Mesendoderm (in vitro differentiated cells): ENCODE data around the gene ADIPOR2.
A peak's percentile ranks its signal among the peaks of the same experiment; 100 is the strongest.

Experiments
- DNase-seq: peaks from one replicate; pipeline ENCODE4 v3.0.0; 2013
- H2AK5ac ChIP-seq: 2 replicates; pipeline ENCODE4 v1.6.1; 2013; ENCODE audit warnings: low read length, inconsistent platforms
- H2BK120ac ChIP-seq: 2 replicates; pipeline ENCODE4 v1.6.1; 2013; ENCODE audit warnings: low read depth, mild to moderate bottlenecking, low read length, moderate library complexity, mixed read lengths
- H2BK15ac ChIP-seq: replicated peaks from 2 replicates; pipeline ENCODE4 v1.6.1; 2013; ENCODE audit warnings: low read depth, mild to moderate bottlenecking, moderate library complexity
- H2BK5ac ChIP-seq: 2 replicates; pipeline ENCODE4 v1.6.1; 2013; ENCODE audit warnings: low read length, inconsistent platforms
- H3K18ac ChIP-seq: 2 replicates; pipeline ENCODE4 v1.6.1; 2013; ENCODE audit warnings: mild to moderate bottlenecking, low read length, mixed read lengths
- H3K23ac ChIP-seq: one replicate; pipeline ENCODE4 v1.6.1; 2013; ENCODE audit warnings: low read length
- H3K27ac ChIP-seq: 2 replicates; pipeline ENCODE4 v1.5.1; 2013; ENCODE audit warnings: low read depth, mild to moderate bottlenecking, inconsistent platforms, low read length, moderate library complexity
- H3K27me3 ChIP-seq: 2 replicates; pipeline ENCODE4 v1.6.1; 2013; ENCODE audit warnings: low read length, control low read depth, mild to moderate bottlenecking, inconsistent platforms; ENCODE audit not compliant: insufficient read depth, poor library complexity
- H3K36me3 ChIP-seq: 2 replicates; pipeline ENCODE4 v1.6.1; 2013; ENCODE audit warnings: low read length, inconsistent platforms; ENCODE audit not compliant: control insufficient read depth, insufficient read depth
- H3K4ac ChIP-seq: one replicate; pipeline ENCODE4 v1.6.1; 2013; ENCODE audit warnings: low read depth, mild to moderate bottlenecking, low read length, moderate library complexity
- H3K4me1 ChIP-seq: 2 replicates; pipeline ENCODE4 v1.6.1; 2013; ENCODE audit warnings: low read depth, low read length, inconsistent platforms; ENCODE audit not compliant: control insufficient read depth
- H3K4me2 ChIP-seq: 2 replicates; pipeline ENCODE4 v1.6.1; 2013; ENCODE audit warnings: low read length
- H3K4me3 ChIP-seq: 2 replicates; pipeline ENCODE4 v1.5.1; 2013; ENCODE audit warnings: mild to moderate bottlenecking, low read length
- H3K56ac ChIP-seq: one replicate; pipeline ENCODE4 v1.6.1; 2013; ENCODE audit warnings: low read length
- H3K79me1 ChIP-seq: 2 replicates; pipeline ENCODE4 v1.6.1; 2013; ENCODE audit warnings: low read length, inconsistent platforms
- H3K79me2 ChIP-seq: 2 replicates; pipeline ENCODE4 v1.6.1; 2013; ENCODE audit warnings: mild to moderate bottlenecking, low read length; ENCODE audit not compliant: control insufficient read depth, insufficient read depth
- H3K9ac ChIP-seq: 2 replicates; pipeline ENCODE4 v1.6.1; 2013; ENCODE audit warnings: low read length, inconsistent platforms
- H4K5ac ChIP-seq: one replicate; pipeline ENCODE4 v1.6.1; 2013; ENCODE audit warnings: low read length
- H4K8ac ChIP-seq: one replicate; pipeline ENCODE4 v1.6.1; 2013; ENCODE audit warnings: low read depth, mild to moderate bottlenecking, control low read depth, low read length, moderate library complexity
- WGBS: extraction: QIAGEN DNeasy Blood & Tissue Kit; methylation state at CpG from one replicate; pipeline ENCODE4 v1.1.7; 2013; ENCODE audit warnings: low lambda C conversion rate, missing lambda C conversion rate; ENCODE audit not compliant: insufficient coverage; ENCODE audit errors: extremely low coverage; 5-methylcytosine and 5-hydroxymethylcytosine counted together

The ADIPOR2 gene

GRCh38 chr12:1829306-1829900, 138.5 kb downstream of the ADIPOR2 start:
- Histone ChIP-seq H3K27ac (no peak overlapping the region), H2BK120ac (no peak overlapping the region), H3K4me3 (no peak overlapping the region), H3K56ac (no peak overlapping the region), H2BK5ac (no peak overlapping the region), H3K23ac (no peak overlapping the region), H3K79me1 (no peaks in the 10 kb centered on the region), H2AK5ac (no peak overlapping the region), H3K4me1 (peaks cover 1% of the 10 kb centered on the region), H3K27me3 (no peaks in the 10 kb centered on the region), H3K9ac (no peak overlapping the region), H2BK15ac (no peak overlapping the region), H3K79me2 (no peaks in the 10 kb centered on the region), H3K4ac (no peak overlapping the region), H4K5ac (no peak overlapping the region), H3K36me3 (no peaks in the 10 kb centered on the region), H3K18ac (no peak overlapping the region), H4K8ac (no peak overlapping the region), H3K4me2 (no peak overlapping the region)
- no peak for DNase-seq
- no CpG with 5 or more reads among the region's 11 CpGs for WGBS

- Histone ChIP-seq H2BK120ac (no peak overlapping the region), H3K56ac (no peak overlapping the region), H3K4me3 (no peak overlapping the region), H4K5ac (no peak overlapping the region), H2BK5ac (no peak overlapping the region), H4K8ac (no peak overlapping the region), H3K27me3 (no peaks in the 10 kb centered on the region), H2AK5ac (no peak overlapping the region), H3K4ac (no peak overlapping the region), H3K9ac (no peak overlapping the region), H3K27ac (no peak overlapping the region), H3K4me2 (no peak overlapping the region), H3K23ac (no peak overlapping the region), H3K4me1 (peaks cover 1% of the 10 kb centered on the region), H3K18ac (no peak overlapping the region), H3K36me3 (no peaks in the 10 kb centered on the region), H2BK15ac (no peak overlapping the region), H3K79me1 (no peaks in the 10 kb centered on the region), H3K79me2 (no peaks in the 10 kb centered on the region)
- no CpG with 5 or more reads among the region's 3 CpGs for WGBS
- DNase-seq = no peak
Measured at GRCh38 chr12:1830401-1830845, 139.6 kb downstream of the ADIPOR2 start.

GRCh38 chr12:1830981-1831963, 140.4 kb downstream of the ADIPOR2 start:
- Histone ChIP-seq H3K9ac (no peak overlapping the region), H3K4me2 (no peak overlapping the region), H3K79me2 (no peaks in the 10 kb centered on the region), H3K79me1 (no peaks in the 10 kb centered on the region), H3K56ac (no peak overlapping the region), H2BK15ac (no peak overlapping the region), H2BK120ac (no peak overlapping the region), H3K4me1 (peaks cover 1% of the 10 kb centered on the region), H3K27ac (no peak overlapping the region), H4K5ac (no peak overlapping the region), H3K27me3 (no peaks in the 10 kb centered on the region), H4K8ac (no peak overlapping the region), H2AK5ac (no peak overlapping the region), H2BK5ac (no peak overlapping the region), H3K18ac (no peak overlapping the region), H3K23ac (no peak overlapping the region), H3K36me3 (no peaks in the 10 kb centered on the region), H3K4ac (no peak overlapping the region), H3K4me3 (no peak overlapping the region)
- DNase-seq = peak; percentile 86
- no CpG with 5 or more reads among the region's 34 CpGs for whole genome bisulfite sequencing

- no CpG with 5 or more reads among the region's 17 CpGs for WGBS
- H3K9ac ChIP-seq = no peak overlapping the region
- no peak overlapping the region for H3K18ac ChIP-seq
- no peaks in the 10 kb centered on the region for H3K36me3 ChIP-seq
- no peak for DNase-seq
- H3K27ac ChIP-seq = no peak overlapping the region
- no peaks in the 10 kb centered on the region for H3K27me3 ChIP-seq
- H4K8ac ChIP-seq = no peak overlapping the region
- no peak overlapping the region for H2BK120ac ChIP-seq
- H2AK5ac ChIP-seq = no peak overlapping the region
- no peak overlapping the region for H3K4me2 ChIP-seq
- no peak overlapping the region for H2BK15ac ChIP-seq
- no peak overlapping the region for H3K23ac ChIP-seq
- peaks cover 1% of the 10 kb centered on the region for H3K4me1 ChIP-seq
- no peak overlapping the region for H4K5ac ChIP-seq
- no peak overlapping the region for H3K4me3 ChIP-seq
- H3K56ac ChIP-seq = no peak overlapping the region
- no peaks in the 10 kb centered on the region for H3K79me1 ChIP-seq
- no peaks in the 10 kb centered on the region for H3K79me2 ChIP-seq
- H2BK5ac ChIP-seq = no peak overlapping the region
- H3K4ac ChIP-seq = no peak overlapping the region
Measured at GRCh38 chr12:1832801-1833595, 142.1 kb downstream of the ADIPOR2 start.

- Histone ChIP-seq H3K27me3 (no peaks in the 10 kb centered on the region), H3K4me3 (no peak overlapping the region), H3K18ac (no peak overlapping the region), H3K4ac (no peak overlapping the region), H3K4me2 (no peak overlapping the region), H3K36me3 (no peaks in the 10 kb centered on the region), H3K79me1 (no peaks in the 10 kb centered on the region), H3K9ac (no peak overlapping the region), H2BK5ac (no peak overlapping the region), H2BK15ac (no peak overlapping the region), H3K4me1 (peaks cover 1% of the 10 kb centered on the region), H4K5ac (no peak overlapping the region), H3K23ac (no peak overlapping the region), H3K56ac (no peak overlapping the region), H2BK120ac (no peak overlapping the region), H4K8ac (no peak overlapping the region), H3K27ac (no peak overlapping the region), H2AK5ac (no peak overlapping the region), H3K79me2 (no peaks in the 10 kb centered on the region)
- DNase-seq = no peak
- WGBS = no CpG with 5 or more reads among the region's 10 CpGs
Measured at GRCh38 chr12:1833596-1834028, 142.7 kb downstream of the ADIPOR2 start.
